ENCODE data around the gene SLC26A8. TPM values are rescaled to one million over a fixed set of nuclear protein-coding genes. Genes with fewer than 3 reads are reported as not detected.

The SLC26A8 gene
- total RNA-seq, 1 donor from 2014 or later = not detected

DNA sequence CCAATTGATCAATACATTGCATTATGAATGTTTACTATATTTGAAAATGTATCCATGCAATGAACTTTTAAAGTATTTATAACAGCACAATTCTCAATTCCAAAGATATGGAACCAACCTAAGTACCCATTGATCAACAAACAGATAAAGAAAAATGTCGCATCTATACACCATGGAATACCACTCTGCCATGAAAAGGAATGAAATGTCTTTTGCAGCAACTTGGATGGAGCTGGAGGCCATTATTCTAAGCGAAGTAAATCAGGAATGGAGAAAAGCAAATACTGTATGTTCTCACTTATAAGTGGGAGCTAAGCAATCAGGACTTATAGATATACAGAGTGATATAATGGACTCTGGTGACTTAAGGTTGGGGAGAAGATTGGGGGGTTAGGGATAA is 126.4 kb downstream of the SLC26A8 start:
- intact Hi-C loops (cut with micrococcal nuclease) = no loop called here
- Histone ChIP-seq H3K27me3 (ENCODE audit: low read depth) (no peaks in the 10 kb centered on the region), H3K9me3 (replicated peaks) (no peaks in the 10 kb centered on the region), H3K4me1 (no peaks in the 10 kb centered on the region), H3K4me3 (no peak overlapping the region), H3K36me3 (no peaks in the 10 kb centered on the region), H3K27ac (replicated peaks) (no peak overlapping the region)
- no peak for DNase-seq
- TF ChIP-seq, protein P1, sequence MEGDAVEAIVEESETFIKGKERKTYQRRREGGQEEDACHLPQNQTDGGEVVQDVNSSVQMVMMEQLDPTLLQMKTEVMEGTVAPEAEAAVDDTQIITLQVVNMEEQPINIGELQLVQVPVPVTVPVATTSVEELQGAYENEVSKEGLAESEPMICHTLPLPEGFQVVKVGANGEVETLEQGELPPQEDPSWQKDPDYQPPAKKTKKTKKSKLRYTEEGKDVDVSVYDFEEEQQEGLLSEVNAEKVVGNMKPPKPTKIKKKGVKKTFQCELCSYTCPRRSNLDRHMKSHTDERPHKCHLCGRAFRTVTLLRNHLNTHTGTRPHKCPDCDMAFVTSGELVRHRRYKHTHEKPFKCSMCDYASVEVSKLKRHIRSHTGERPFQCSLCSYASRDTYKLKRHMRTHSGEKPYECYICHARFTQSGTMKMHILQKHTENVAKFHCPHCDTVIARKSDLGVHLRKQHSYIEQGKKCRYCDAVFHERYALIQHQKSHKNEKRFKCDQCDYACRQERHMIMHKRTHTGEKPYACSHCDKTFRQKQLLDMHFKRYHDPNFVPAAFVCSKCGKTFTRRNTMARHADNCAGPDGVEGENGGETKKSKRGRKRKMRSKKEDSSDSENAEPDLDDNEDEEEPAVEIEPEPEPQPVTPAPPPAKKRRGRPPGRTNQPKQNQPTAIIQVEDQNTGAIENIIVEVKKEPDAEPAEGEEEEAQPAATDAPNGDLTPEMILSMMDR (IDR thresholded peaks at IDR 0.05; ENCODE audit: borderline replicate concordance) = no peak

DNA sequence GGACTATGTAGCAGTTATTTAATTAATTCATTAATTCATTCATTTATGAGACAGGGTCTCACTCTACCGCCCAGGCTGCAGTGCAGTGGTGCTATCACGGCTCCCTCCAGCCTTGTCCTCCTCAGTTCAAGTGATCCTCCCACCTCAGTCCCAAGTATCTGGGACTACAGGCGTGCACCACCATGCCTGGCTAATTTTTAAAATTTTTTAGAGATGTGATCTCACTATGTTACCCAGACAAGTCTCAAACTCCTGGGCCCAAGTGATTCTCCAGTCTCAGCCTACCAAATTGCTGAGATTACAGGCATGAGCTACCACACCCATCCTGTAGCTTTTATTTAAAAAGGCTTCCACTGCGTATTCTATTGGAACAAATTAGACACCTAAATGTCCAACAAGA is 127.0 kb downstream of the SLC26A8 start:
- Histone ChIP-seq H3K4me3 (no peak overlapping the region), H3K36me3 (no peaks in the 10 kb centered on the region), H3K9me3 (replicated peaks) (no peaks in the 10 kb centered on the region), H3K27ac (replicated peaks) (no peak overlapping the region), H3K4me1 (no peaks in the 10 kb centered on the region), H3K27me3 (ENCODE audit: low read depth) (no peaks in the 10 kb centered on the region)
- intact Hi-C loops (cut with micrococcal nuclease) = no loop called here
- TF ChIP-seq, protein P1 (IDR thresholded peaks at IDR 0.05; ENCODE audit: borderline replicate concordance) = no peak
- no peak for DNase-seq

DNA sequence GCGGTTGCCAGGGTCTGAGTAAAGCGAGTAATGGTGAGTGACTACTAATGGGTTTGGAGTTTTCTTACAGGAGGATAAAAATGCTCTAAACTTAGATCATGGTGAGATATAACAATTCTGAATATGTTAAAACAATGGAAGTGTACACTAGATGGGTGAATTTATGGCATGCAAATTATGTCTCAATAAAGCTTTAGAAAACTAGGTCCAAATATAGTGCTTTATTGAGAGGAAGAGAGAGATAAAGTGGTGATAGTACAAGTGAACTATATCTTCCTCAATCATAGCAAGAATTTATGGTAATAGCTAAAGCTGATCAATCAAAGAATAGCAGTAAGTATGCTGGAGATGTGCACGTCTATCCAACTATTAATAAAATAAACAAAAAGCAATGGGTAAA is 127.4 kb downstream of the SLC26A8 start:
- H3K27ac ChIP-seq (replicated peaks) = no peak overlapping the region
- intact Hi-C loops (cut with micrococcal nuclease) = no loop called here
- TF ChIP-seq, protein P1 (IDR thresholded peaks at IDR 0.05; ENCODE audit: borderline replicate concordance) = no peak

DNA sequence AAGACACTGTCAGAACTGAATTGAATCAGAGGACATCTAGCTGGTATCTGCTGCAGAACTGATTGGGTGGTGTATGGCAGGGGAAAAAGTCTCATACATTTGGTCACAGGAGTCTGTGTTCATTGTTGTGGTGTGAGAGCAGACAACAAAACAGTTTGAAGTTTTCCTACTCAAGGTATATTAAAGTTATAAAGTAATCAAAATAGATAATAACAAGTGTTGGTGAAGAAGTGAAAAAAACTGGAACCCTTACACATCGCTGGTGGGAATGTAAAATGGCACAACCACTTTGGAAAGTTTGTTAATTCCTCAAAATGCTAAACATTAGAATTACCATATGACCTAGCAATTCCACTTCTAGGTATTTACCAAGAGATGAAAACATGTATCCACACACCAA is 128.2 kb downstream of the SLC26A8 start:
- TF ChIP-seq, protein P1 (IDR thresholded peaks at IDR 0.05; ENCODE audit: borderline replicate concordance) = no peak

More for the DNA sequence above, 127.4 kb downstream of the SLC26A8 start:
- no peak overlapping the region for H3K4me3 ChIP-seq
- H3K9me3 ChIP-seq (replicated peaks) = no peaks in the 10 kb centered on the region
- H3K36me3 ChIP-seq = no peaks in the 10 kb centered on the region
- no peak for DNase-seq
- no peaks in the 10 kb centered on the region for H3K27me3 ChIP-seq (ENCODE audit: low read depth)
- H3K4me1 ChIP-seq = no peaks in the 10 kb centered on the region

DNA sequence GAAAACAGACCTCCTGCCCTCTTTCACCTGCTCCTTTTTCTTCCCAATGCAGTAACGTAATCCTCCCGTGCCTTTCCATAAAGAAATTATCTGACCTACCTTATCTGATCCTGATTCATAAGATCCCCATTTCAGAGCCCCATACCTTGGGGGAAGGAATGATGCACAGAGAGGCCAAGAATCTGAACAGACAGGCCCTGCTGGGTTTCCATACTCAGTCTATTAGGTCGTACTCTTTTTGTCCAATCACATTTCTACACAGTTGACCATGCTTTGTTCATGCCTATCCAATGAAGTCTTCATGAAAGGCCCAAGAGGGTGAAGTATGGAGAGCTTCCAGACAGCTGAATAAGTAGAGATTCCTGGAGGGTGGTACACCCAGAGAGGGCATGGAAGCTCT is 128.9 kb downstream of the SLC26A8 start:
- TF ChIP-seq, protein P1 (IDR thresholded peaks at IDR 0.05; ENCODE audit: borderline replicate concordance) = no peak
- Histone ChIP-seq H3K27me3 (ENCODE audit: low read depth) (no peaks in the 10 kb centered on the region), H3K36me3 (no peaks in the 10 kb centered on the region), H3K4me3 (no peak overlapping the region), H3K9me3 (replicated peaks) (no peaks in the 10 kb centered on the region), H3K27ac (replicated peaks) (no peak overlapping the region), H3K4me1 (no peaks in the 10 kb centered on the region)
- intact Hi-C loops (cut with micrococcal nuclease) = no loop called here
- no peak for DNase-seq

More for the DNA sequence above, 128.2 kb downstream of the SLC26A8 start:
- no peaks in the 10 kb centered on the region for H3K36me3 ChIP-seq
- H3K4me1 ChIP-seq = no peaks in the 10 kb centered on the region
- intact Hi-C loops (cut with micrococcal nuclease) = no loop called here
- no peak for DNase-seq
- no peak overlapping the region for H3K27ac ChIP-seq (replicated peaks)
- no peak overlapping the region for H3K4me3 ChIP-seq
- H3K27me3 ChIP-seq (ENCODE audit: low read depth) = no peaks in the 10 kb centered on the region
- H3K9me3 ChIP-seq (replicated peaks) = no peaks in the 10 kb centered on the region

DNA sequence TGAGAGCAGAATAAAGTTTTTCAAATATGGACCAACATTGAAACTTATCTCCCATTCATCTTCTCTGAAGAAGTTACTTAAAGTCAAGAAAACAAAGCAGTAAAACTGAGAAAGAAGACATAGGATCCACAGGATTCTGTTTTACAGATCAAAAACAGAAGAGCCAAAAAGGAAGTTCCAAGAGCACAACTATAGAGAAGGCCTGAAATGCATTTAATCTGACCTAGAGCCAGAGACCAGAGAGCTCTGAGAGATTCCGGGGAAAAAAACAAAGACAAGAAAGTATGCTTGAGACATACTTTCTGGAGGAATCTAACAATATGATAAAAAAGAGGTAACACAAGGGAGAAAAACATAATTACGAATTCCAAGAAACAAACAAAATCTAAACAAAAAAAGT is 129.7 kb downstream of the SLC26A8 start:
- intact Hi-C loops (cut with micrococcal nuclease) = no loop called here
- Histone ChIP-seq H3K36me3 (no peaks in the 10 kb centered on the region), H3K4me1 (no peaks in the 10 kb centered on the region), H3K4me3 (no peak overlapping the region), H3K27ac (replicated peaks) (no peak overlapping the region), H3K27me3 (ENCODE audit: low read depth) (no peaks in the 10 kb centered on the region), H3K9me3 (replicated peaks) (no peaks in the 10 kb centered on the region)
- no peak for DNase-seq
- TF ChIP-seq, protein P1 (IDR thresholded peaks at IDR 0.05; ENCODE audit: borderline replicate concordance) = no peak
